HepG2 (cell line): ENCODE results near the gene SUPV3L1. TPM values are rescaled to one million over a fixed set of nuclear protein-coding genes. Genes with fewer than 3 reads are reported as not detected.

Experiments
- AKAP8 ChIP-seq: sonication (generic); formaldehyde crosslinking; IDR thresholded peaks from 2 replicates; pipeline ENCODE4 v1.5.1; 2020; ENCODE audit warnings: mild to moderate bottlenecking, missing genetic modification reagents
- DPF2 ChIP-seq: sonication (generic); formaldehyde crosslinking; IDR thresholded peaks from 2 replicates; pipeline ENCODE4 v1.4.0; 2020; ENCODE audit warnings: mild to moderate bottlenecking, low read depth, missing genetic modification reagents, borderline replicate concordance
- HNF1B ChIP-seq: sonication (generic); formaldehyde crosslinking; IDR thresholded peaks from 2 replicates; pipeline ENCODE4 v1.5.1; 2020; ENCODE audit warnings: mild to moderate bottlenecking, moderate library complexity, missing genetic modification reagents
- JUNB ChIP-seq: sonication (generic); formaldehyde crosslinking; IDR thresholded peaks from 2 replicates; pipeline ENCODE4 v1.8.0; 2022; ENCODE audit warnings: missing genetic modification reagents, mild to moderate bottlenecking, borderline replicate concordance
- SP1 ChIP-seq, 2 experiments: fragments of 450-650 bp in 1 of 2; sonication (generic) in 1 of 2; formaldehyde crosslinking in 1 of 2; IDR thresholded peaks; 2 replicates each; pipeline versions ENCODE4 v1.4.0 to v1.6.1; 2016 to 2020; ENCODE audit warnings: missing genetic modification reagents in 1 of 2
- TCF12 ChIP-seq, 2 experiments: fragments of 450-650 bp in 1 of 2; sonication (generic) in 1 of 2; formaldehyde crosslinking in 1 of 2; IDR thresholded peaks; 2 replicates each; pipeline versions ENCODE4 v1.6.1 to v1.8.0; 2017 to 2022; ENCODE audit warnings: antibody characterized with exemption in 1 of 2, mild to moderate bottlenecking in 1 of 2, missing genetic modification reagents in 1 of 2, moderate library complexity in 1 of 2
- ZBTB33 ChIP-seq: sonication (generic); formaldehyde crosslinking; IDR thresholded peaks from 2 replicates; pipeline ENCODE4 v1.4.0; 2020; ENCODE audit warnings: missing genetic modification reagents
- ZBTB37 ChIP-seq: sonication (generic); formaldehyde crosslinking; IDR thresholded peaks from 2 replicates; pipeline ENCODE4 v1.4.0; 2020; ENCODE audit warnings: mild to moderate bottlenecking, missing genetic modification reagents
- ZBTB46 ChIP-seq: sonication (generic); formaldehyde crosslinking; IDR thresholded peaks from 2 replicates; pipeline ENCODE4 v1.4.0; 2020; ENCODE audit warnings: mild to moderate bottlenecking, missing genetic modification reagents, borderline replicate concordance
- ZFYVE20 ChIP-seq: sonication (generic); formaldehyde crosslinking; IDR thresholded peaks from 2 replicates; pipeline ENCODE4 v1.8.0; 2023; ENCODE audit warnings: low read depth, mild to moderate bottlenecking, moderate library complexity, missing genetic modification reagents, borderline replicate concordance
- ZNF446 ChIP-seq: sonication (generic); formaldehyde crosslinking; IDR thresholded peaks from 2 replicates; pipeline ENCODE4 v1.5.0; 2020; ENCODE audit warnings: mild to moderate bottlenecking, missing genetic modification reagents
- ZNF501 ChIP-seq: sonication (generic); formaldehyde crosslinking; IDR thresholded peaks from 2 replicates; pipeline ENCODE4 v1.5.1; 2020; ENCODE audit warnings: mild to moderate bottlenecking, moderate library complexity, missing genetic modification reagents
- ZNF687 ChIP-seq: sonication (generic); formaldehyde crosslinking; IDR thresholded peaks from 2 replicates; pipeline ENCODE4 v1.5.1; 2020; ENCODE audit warnings: mild to moderate bottlenecking, missing genetic modification reagents, moderate library complexity
- ZXDC ChIP-seq: sonication (generic); formaldehyde crosslinking; IDR thresholded peaks from 2 replicates; pipeline ENCODE4 v1.5.0; 2020; ENCODE audit warnings: mild to moderate bottlenecking, missing genetic modification reagents
- polyA plus RNA-seq, 8 experiments: library from polyadenylated mRNA; depleted of rRNA in 3 of 8; stranded (reverse) in 7 of 8; unstranded in 1 of 8; fragments of >200 nt; fragmentation: Illumina TruSeq in 4 of 8; extraction: Trizol in 4 of 8; gene quantifications; 2 replicates each; pipeline versions ENCODE4 v1.2.1 to v1.2.3, GENCODE V29; 2011 to 2016; ENCODE audit warnings: low read depth in 4 of 8, missing spikeins in 1 of 8, mixed read lengths in 1 of 8; ENCODE audit not compliant: insufficient read depth in 1 of 8
- total RNA-seq, 5 experiments: library from RNA; depleted of rRNA; stranded (reverse); fragments of >200 nt; fragmentation: Illumina TruSeq; extraction: Trizol; gene quantifications; 2 replicates each; pipeline ENCODE4 v1.2.3, GENCODE V29; 2016; ENCODE audit warnings: low read depth in 1 of 5

The SUPV3L1 gene
- total and polyA plus RNA-seq, 2 of the 13 experiments (the other 11 are each of a cell fraction or from before 2014, with no cell fraction given), result 28.8 to 45.7 TPM

- TF ChIP-seq ZBTB33, result no peak
- 0 out of 2 replicates have a peak, but pooled peaks have one; percentile 0 for TF ChIP-seq HNF1B (CRISPR knock-in tag)
- no peak for TF ChIP-seq JUNB (CRISPR knock-in tag)
- no peak for TF ChIP-seq TCF12 (IDR thresholded peaks at IDR 0.05)
- TF ChIP-seq TCF12 (CRISPR knock-in tag; IDR thresholded peaks at IDR 0.05), result no peak
- TF ChIP-seq AKAP8 (CRISPR knock-in tag), result no peak
- TF ChIP-seq ZBTB37, result no peak
- no peak for TF ChIP-seq ZBTB46 (CRISPR knock-in tag)
- TF ChIP-seq ZNF446, result no peak
- no peak for TF ChIP-seq DPF2 (CRISPR knock-in tag)
- TF ChIP-seq ZNF501 (CRISPR knock-in tag), result 0 out of 2 replicates have a peak, but pooled peaks have one; percentile 11
- no peak for TF ChIP-seq ZFYVE20 (CRISPR knock-in tag)
- peak; percentile 40; the same call in 1 of the 2 replicates for TF ChIP-seq ZNF687 (CRISPR knock-in tag)
- no peak for TF ChIP-seq ZXDC (CRISPR knock-in tag)
- TF ChIP-seq SP1 (IDR thresholded peaks at IDR 0.05), result no peak
- TF ChIP-seq SP1 (CRISPR knock-in tag; IDR thresholded peaks at IDR 0.05), result no peak
Observed at GRCh38 chr10:69229616-69229916, 49.5 kb downstream of the SUPV3L1 start (continued).
